ENCODE data around the gene DPM2.

The DPM2 gene

GRCh38 chr9:127934248-127934647 is 3.4 kb downstream of the DPM2 start:
- DNase-seq (ENCODE audit: low read depth), result no peak
- H3K4me3 ChIP-seq (ENCODE audit: low read length), result no peak overlapping the region
- peak; percentile 5 for TF ChIP-seq CTCF (conservative IDR thresholded peaks at IDR 0.05; ENCODE audit: low read depth, low read length)

GRCh38 chr9:127931092-127931881 is 6.4 kb downstream of the DPM2 start:
- peak overlapping the region; percentile 56 for H3K4me3 ChIP-seq (ENCODE audit: low read length)
- TF ChIP-seq CTCF (conservative IDR thresholded peaks at IDR 0.05; ENCODE audit: low read depth, low read length), result no peak
- DNase-seq (ENCODE audit: low read depth), result peak; percentile 68

GRCh38 chr9:127930231-127931091 is 7.2 kb downstream of the DPM2 start, which contains the start of gene PIP5KL1:
TSS of gene PIP5KL1 (minus strand) at chr9:127930777. CDS start at chr9:127930752, 25 bp downstream.
- H3K4me3 ChIP-seq (ENCODE audit: low read length), result peak within 1 kb of the TSS; percentile 56
- DNase-seq (ENCODE audit: low read depth), result no peak
- peak; percentile 27 for TF ChIP-seq CTCF (conservative IDR thresholded peaks at IDR 0.05; ENCODE audit: low read depth, low read length)

GRCh38 chr9:127929625-127929979 is 8.1 kb downstream of the DPM2 start:
- no peak for TF ChIP-seq CTCF (conservative IDR thresholded peaks at IDR 0.05; ENCODE audit: low read depth, low read length)
- DNase-seq (ENCODE audit: low read depth), result no peak
- H3K4me3 ChIP-seq (ENCODE audit: low read length), result no peak overlapping the region

- no peak for TF ChIP-seq CTCF (conservative IDR thresholded peaks at IDR 0.05; ENCODE audit: low read depth, low read length)
- no peak overlapping the region for H3K4me3 ChIP-seq (ENCODE audit: low read length)
- DNase-seq (ENCODE audit: low read depth), result no peak
Measured at GRCh38 chr9:127928676-127929624, 8.7 kb downstream of the DPM2 start.

GRCh38 chr9:127927988-127928675 is 9.5 kb downstream of the DPM2 start:
- H3K4me3 ChIP-seq (ENCODE audit: low read length), result no peak overlapping the region
- no peak for TF ChIP-seq CTCF (conservative IDR thresholded peaks at IDR 0.05; ENCODE audit: low read depth, low read length)
- no peak for DNase-seq (ENCODE audit: low read depth)

All from retinal pigment epithelial cell (primary cell).